NCI-H446 treated with DMSO at 0.1 percent for 48 hours (cell line): ENCODE results near the gene RAD51B.
"Not testable (repeated sequence)": the region's sequence is repeated elsewhere in the genome, so short reads cannot be mapped to it uniquely, and the experiment has no call there.

ENCODE experiments used
- DNase-seq: peaks from one replicate; lab custom pipeline; 2025; lab: John Stamatoyannopoulos, UW

Gene RAD51B

DNA sequence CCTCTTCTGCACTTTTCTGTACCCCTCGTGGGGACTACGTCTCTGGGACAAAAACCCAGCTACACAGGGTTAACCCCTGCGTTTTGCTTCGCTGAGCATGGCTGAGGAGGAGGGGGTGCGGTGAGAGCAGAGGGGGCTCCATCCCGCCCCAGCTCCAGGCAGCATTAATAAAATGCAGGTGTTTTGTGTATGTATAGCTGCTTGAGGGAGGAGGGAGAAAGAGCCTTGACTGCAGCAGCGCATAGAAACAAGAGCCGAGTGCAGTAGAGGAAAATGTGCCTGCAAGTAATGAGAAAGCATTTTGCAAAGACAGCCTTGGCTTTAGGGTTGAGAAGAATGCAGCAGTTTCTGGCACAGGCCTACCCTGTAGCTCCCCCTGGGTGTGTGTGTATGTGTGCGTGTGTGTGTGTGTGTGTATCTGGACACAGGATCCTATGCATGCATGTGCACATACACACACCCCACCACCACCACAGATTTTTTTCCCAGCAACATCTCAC is 869.3 kb downstream of the RAD51B start:
- DNase-seq, result no peak

DNA sequence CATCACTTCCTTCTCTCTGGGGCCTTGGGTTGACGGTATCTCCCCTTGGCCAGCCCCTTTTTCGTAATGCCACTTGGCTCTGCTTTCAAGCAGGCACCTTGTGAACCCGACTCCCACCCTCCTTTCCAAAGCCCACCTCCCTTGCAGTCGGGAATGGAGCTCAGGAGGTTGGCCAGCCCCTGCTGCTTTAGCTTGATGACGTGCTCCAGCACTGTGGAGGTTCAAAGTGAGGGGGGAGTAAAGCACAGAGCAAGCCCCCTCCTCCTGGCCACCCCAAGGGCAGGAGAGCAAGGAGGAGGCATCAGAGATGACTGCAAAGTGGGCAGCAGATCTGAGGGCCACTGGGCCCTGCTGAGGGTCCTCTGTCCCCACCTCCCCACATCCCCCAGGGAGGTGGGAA is 869.9 kb downstream of the RAD51B start:
- DNase-seq, result no peak

- DNase-seq, result no peak
These were observed 870.7 kb downstream of the RAD51B start for GRCh38 chr14:68690089-68690958.

DNA sequence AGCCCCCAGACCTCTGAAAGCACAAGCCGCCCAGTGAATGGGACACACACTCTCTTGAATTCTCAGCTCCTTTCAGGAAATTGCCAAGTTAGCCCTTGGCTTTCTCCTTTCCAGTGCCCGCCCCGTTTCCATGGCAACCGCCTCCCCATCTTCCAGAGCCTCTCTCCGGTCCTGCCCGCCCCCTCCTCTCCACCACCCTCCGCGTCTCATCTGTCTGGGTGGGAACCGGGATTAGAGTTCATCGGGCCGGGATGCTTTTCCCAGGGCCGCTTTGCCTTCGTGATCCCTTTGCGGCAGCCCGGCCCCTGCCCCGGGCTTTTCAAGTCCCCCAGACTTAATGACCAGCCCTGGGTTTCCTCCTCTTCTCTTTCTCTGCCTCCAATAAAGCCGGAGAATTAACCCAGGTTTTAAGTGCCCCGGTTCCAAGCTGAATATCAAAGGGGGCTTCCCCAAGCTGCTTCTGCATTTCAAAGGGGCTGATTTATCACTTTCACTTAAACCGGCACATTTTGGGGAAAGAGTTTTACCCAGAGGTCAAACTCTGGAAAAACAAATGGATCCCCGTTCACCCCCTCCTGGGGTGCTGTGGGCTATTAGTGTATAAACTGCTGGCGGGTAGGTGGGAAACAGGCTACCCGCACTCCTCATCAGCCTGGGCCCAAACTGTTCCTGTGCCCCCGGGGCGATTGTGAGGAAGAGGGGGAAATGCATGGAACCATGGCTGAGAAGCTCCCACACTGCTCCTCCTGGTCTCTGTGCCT is 871.6 kb downstream of the RAD51B start:
- no peak for DNase-seq

DNA sequence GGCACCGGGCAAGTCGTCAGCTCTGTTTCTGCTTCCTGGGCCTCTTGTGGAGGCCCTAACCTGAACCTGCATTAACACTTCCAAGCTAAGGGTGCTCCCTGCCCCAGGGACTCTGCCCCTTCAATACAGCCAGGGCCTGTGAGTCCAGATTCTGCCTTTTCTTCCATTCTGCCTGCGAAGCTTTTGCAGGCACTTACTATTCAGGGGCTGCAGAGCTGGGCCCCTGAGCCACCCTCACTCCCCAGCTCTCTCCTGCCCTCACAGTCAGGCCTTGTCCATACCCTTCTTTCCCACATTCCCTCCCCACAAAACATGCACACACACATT is 872.2 kb downstream of the RAD51B start:
- no peak for DNase-seq

- no peak for DNase-seq
These were observed 872.6 kb downstream of the RAD51B start for GRCh38 chr14:68692216-68692615.

GRCh38 chr14:68692916-68693771 is 873.6 kb downstream of the RAD51B start:
- no peak for DNase-seq

- DNase-seq, result no peak
These were observed 874.3 kb downstream of the RAD51B start for GRCh38 chr14:68693926-68694325.

DNA sequence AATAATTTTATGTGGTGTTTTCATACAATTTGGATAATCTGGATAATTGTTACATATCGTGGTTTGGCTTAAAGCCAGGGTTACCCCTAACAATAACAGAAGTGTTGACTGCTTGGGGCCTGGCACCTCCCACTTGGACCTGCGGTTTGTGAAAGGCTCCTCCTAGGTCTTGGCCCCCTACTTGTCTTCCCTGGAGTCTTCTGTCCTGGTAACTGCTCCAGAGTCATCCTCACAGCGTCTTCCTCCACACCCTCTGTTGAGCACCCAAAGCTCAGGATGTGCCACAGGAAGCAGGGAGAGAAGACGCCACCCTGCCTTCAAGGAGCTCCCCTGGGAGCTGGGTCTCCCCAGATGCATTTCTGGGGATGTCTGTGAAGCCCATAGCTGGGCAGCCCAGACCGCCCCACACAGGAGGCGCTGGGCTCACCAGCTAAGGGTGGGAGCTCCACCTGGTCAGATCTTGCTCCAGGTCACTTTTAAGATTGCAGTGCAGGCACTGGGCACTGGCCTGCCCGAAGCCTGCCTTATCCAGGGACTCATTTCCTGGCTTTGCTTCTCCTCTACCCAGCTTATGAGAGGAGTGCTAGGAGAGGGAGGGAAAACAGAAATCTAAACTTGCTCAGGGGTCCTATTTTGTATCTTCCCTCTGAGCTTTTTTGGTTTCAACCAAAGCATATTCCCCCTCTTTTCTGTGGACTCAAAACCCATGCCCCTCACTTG is 875.1 kb downstream of the RAD51B start:
- DNase-seq, result no peak

GRCh38 chr14:68695326-68695768 is 875.8 kb downstream of the RAD51B start:
- no peak for DNase-seq

- no peak for DNase-seq
These were observed 876.3 kb downstream of the RAD51B start for GRCh38 chr14:68695856-68696255.

GRCh38 chr14:68696266-68696665 is 876.7 kb downstream of the RAD51B start:
- DNase-seq, result no peak

GRCh38 chr14:68696721-68697495 is 877.3 kb downstream of the RAD51B start:
- no peak for DNase-seq

GRCh38 chr14:68698773-68699172 is 879.2 kb downstream of the RAD51B start:
- not testable (repeated sequence) for DNase-seq

DNA sequence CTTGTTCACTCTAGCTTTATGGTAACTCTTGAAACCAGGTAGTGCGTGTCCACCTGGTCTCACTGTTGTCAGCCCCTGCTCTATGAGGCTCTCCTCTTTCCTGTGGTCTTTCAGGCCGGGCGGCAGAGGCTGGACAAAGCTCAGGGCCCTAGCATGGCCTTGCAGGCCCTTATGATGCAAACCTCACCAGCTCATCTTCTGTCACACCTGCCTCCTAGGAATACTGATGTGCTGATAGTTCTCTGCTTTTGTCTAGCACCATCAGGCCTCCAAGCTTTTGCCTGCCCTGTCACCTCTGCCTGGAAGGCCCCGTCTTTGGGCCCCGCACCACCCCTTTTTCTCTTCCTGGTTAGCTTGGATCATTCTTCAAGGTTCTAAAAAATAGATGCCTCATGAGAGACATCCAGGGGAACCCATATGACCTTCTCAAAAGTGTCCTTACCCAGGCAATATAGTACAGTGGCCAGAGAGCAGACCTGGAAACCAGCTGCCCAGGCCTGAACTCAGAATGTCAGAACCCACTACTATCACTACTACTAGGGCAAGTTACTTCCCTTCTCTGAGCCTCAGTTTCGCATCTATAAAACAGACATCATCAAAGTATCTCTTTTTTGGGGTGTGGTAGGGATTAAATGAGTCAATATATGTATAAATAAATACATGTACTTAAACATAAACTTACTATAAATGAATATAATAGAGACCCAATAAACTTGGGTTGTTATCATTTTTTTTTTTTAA is 881.6 kb downstream of the RAD51B start:
- no peak for DNase-seq

DNA sequence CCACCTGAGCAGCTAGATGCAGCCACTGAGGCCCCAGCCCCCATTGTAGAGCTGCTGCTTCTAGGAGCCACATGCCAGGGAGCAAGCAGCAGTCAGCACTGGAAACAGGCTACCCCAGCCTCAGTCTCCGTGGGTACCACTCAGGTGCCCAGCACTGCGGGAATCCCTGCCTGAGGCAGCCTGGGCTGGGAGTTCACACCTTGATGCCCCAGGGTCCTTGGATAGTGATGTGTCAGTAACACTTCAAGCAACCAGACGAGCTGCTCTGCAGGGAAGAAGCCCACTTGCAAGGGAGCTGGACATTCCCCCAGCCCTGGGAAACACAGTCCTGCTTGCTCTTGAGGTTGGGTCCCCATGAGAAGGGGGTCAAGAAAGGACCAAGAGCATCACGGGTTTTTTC is 882.6 kb downstream of the RAD51B start:
- DNase-seq, result no peak

GRCh38 chr14:68702578-68702977 is 883.0 kb downstream of the RAD51B start:
- DNase-seq, result no peak

DNA sequence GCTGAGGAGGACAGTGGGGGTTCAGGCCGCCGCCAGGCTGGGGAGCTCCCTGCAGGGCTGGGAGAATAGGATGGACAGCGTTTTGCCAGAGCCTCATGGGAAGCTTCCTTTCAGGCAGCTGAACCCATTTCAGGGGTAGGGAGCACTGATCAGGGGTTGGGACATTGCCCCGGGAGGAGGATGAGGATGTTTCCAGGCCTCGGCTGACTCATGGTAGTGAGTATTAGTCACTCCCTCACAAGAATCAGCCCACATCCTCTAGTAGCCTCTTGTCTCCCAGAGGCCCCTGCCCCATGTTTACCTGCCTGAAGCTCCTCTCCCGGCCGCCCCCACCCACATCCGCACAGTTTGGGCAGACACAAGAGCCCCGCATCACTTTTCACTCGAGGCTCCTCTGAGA is 883.5 kb downstream of the RAD51B start:
- DNase-seq, result no peak

- no peak for DNase-seq
These were observed 885.4 kb downstream of the RAD51B start for GRCh38 chr14:68704736-68705720.
